SK-N-SH (cell line): Measurements from ENCODE around the gene MYO1E.
A peak's percentile ranks its signal among the peaks of the same experiment; 100 is the strongest.

Experiments
- CHD2 ChIP-seq: fragments of 150-350 bp; IDR thresholded peaks from 2 replicates; pipeline ENCODE4 v1.6.1; 2018; ENCODE audit warnings: low read length; ENCODE audit not compliant: partially characterized antibody
- CTCF ChIP-seq: fragments of 200-600 bp; sonication (generic); IDR thresholded peaks from 2 replicates; pipeline ENCODE4 v1.6.1; 2017; ENCODE audit warnings: antibody characterized with exemption, mild to moderate bottlenecking, moderate library complexity
- EZH2phosphoT487 ChIP-seq: fragments of 200-600 bp; sonication (generic); IDR thresholded peaks from 2 replicates; pipeline ENCODE4 v1.6.1; 2017; ENCODE audit warnings: low read depth, mixed run types, mild to moderate bottlenecking, antibody characterized with exemption, moderate library complexity, borderline replicate concordance
- MAX ChIP-seq: IDR thresholded peaks from 2 replicates; pipeline ENCODE4 v1.4.0; 2012; ENCODE audit warnings: low read depth
- MEF2A ChIP-seq: IDR thresholded peaks from 2 replicates; pipeline ENCODE4 v1.4.0; 2012; ENCODE audit warnings: low read depth, borderline replicate concordance
- PBX3 ChIP-seq: IDR thresholded peaks from 2 replicates; pipeline ENCODE4; 2012
- SIN3A ChIP-seq: IDR thresholded peaks from 2 replicates; pipeline ENCODE4 v1.6.1; 2012; ENCODE audit warnings: low read depth, mild to moderate bottlenecking, low read length, moderate library complexity, borderline replicate concordance
- USF2 ChIP-seq: fragments of 150-350 bp; IDR thresholded peaks from 2 replicates; pipeline ENCODE4 v1.6.1; 2017; ENCODE audit warnings: antibody characterized with exemption, low read length, low read depth, borderline replicate concordance

- TF ChIP-seq SIN3A: no peak
- TF ChIP-seq EZH2phosphoT487: no peak
- no peak for TF ChIP-seq USF2
- TF ChIP-seq CHD2: no peak
- no peak for TF ChIP-seq MEF2A
- peak; percentile 52; the same call in 1 of the 2 replicates for TF ChIP-seq CTCF
- no peak for TF ChIP-seq PBX3
- TF ChIP-seq MAX: no peak
These were observed 200.3 kb downstream of the MYO1E start for GRCh38 chr15:59172289-59172901.
